Esophagus squamous epithelium (tissue), 4 donors: ENCODE measurements around the gene ZNF541.

Source experiments
- CTCF ChIP-seq, 6 experiments: fragments of 450-650 bp in 4 of 6; fragments of 200-600 bp in 2 of 6; sonication (generic) in 2 of 6; IDR thresholded peaks; one replicate each; pipeline ENCODE4 v1.5.1; 2016 to 2019; ENCODE audit warnings: antibody characterized with exemption in 6 of 6, mild to moderate bottlenecking in 4 of 6, moderate library complexity in 4 of 6
- POLR2A ChIP-seq, 4 donors: fragments of 450-650 bp; IDR thresholded peaks; one replicate each; pipeline ENCODE4 v1.6.1; 2017; ENCODE audit warnings: antibody characterized with exemption in 4 of 4, mild to moderate bottlenecking in 4 of 4, moderate library complexity in 3 of 4

DNA sequence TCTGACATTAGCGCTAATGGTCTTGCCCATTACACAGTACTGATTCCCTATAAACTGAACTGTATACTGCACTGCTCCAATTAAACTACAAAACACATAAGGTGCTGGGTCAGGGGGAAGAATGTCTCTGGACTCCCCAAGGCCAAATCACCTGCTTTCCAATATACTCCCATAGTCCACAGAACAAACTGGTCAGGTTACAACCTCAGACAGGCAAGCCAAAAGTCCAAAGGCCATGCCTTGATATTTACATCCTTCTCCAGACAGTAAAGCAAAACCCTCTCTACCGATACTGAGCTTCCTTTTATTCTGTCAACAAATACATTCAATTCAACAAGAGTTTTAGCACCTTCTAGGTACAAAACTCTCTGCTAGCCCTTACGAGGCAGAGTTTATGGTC is 8.9 kb downstream of the ZNF541 start:
- no peak for TF ChIP-seq CTCF (IDR thresholded peaks at IDR 0.05)
- no peak for TF ChIP-seq POLR2A (IDR thresholded peaks at IDR 0.05)
